Glomerular endothelial cell (primary cell): ENCODE data around the gene IFNL3. TPM values are rescaled to one million over a fixed set of nuclear protein-coding genes. Genes with fewer than 3 reads are reported as not detected.
"Not testable (repeated sequence)": the region's sequence is repeated elsewhere in the genome, so short reads cannot be mapped to it uniquely, and the experiment has no call there.

Experiments used
- DNase-seq: peaks from one replicate; pipeline ENCODE4 v3.0.0-alpha.2; 2011; ENCODE audit warnings: low read depth, low spot score; ENCODE audit errors: extremely low read depth
- total RNA-seq: library from RNA; depleted of rRNA; stranded (reverse); fragments of >200 nt; gene quantifications from 2 replicates; pipeline ENCODE4 v1.2.3, GENCODE V29; 2015

The IFNL3 gene
- total RNA-seq, 1 donor from 2014 or later = not detected

GRCh38 chr19:39253374-39254149, 8.8 kb upstream of the IFNL3 start:
- DNase-seq = no peak

DNA sequence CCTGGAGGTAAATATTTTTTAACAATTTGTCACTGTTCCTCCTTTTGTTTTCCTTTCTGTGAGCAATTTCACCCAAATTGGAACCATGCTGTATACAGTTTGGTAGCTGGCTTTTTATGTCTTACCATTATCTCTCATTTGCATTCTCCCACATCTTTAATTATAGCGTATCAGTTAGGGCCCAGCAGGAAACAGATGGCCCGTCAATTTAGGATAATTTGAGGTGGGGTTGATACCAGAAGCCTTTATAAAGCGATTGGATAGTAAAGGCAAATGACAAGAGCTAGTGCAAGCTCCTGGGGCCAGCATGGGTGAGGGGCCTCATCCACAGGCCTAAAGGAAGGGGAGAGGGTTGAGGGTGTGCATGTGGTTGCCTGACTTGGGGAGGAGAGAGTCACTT, 7.7 kb upstream of the IFNL3 start:
- no peak for DNase-seq

DNA sequence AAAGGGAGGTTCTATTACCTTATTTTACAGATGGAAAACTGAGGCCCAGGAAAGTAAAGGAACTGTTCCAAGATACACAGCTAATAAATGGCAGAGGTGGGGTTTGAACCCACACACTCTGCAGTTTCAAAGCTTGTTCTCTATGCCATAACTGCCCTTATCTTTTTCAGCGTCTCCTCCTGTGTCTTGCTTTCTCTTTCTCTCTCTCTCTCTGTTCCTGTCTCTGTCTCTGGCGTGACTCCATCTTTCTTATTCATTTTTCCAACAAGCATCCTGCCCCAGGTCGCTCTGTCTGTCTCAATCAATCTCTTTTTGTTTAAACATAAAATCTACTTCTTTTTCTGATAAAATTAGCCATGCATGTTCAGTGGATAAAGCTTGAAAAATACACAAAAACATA, 7.0 kb upstream of the IFNL3 start:
- no peak for DNase-seq

DNA sequence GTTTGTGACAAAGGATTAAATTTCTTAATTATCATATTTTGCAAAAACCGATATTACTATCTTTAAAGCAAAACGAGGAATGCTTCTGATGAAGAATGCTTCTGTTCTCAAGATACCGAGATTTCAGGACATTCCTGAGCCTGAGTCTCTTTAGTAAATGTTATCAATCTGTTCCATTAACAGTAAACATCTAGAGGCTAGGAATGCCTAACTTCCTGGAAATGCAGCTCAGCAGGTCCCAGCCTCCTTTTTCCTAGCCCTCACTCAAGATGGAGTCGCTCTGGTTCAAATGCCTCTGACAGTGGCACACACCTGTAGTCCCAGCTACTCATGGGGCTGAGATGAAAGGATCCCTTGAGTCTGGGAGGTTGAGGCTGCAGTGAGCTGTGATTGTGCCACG, 6.3 kb upstream of the IFNL3 start:
- no peak for DNase-seq

DNA sequence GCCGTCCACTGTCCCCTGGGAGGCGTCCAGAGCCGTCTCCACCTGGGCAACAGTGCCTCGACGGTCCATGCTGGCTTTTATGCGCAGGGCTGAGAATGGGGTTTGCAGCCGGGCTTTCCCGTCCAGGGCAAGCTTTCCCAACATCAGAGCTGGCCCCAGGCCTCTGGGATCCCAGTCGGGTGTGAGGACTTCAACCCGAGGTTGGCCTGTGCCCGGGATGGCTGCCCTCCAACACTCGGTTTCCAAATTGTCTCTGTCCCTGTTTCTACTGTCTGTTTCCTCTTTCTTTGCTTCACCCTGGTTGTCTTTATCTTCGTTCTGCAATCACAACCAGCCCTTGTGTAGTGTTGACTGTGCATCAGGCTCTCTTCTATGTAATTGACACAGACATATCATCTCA, 4.0 kb upstream of the IFNL3 start, which contains the start of gene IFNL4:
Gene IFNL4 (minus strand): TSS at position 51 of the 400 bp plus-strand sequence.
- DNase-seq = no peak

- DNase-seq = no peak
These were observed 3.2 kb upstream of the IFNL3 start for GRCh38 chr19:39247701-39248664.

GRCh38 chr19:39246951-39247669, 2.3 kb upstream of the IFNL3 start:
- no peak for DNase-seq

- DNase-seq = not testable (repeated sequence)
These were observed 360 bp upstream of the IFNL3 start for GRCh38 chr19:39245166-39245565.

DNA sequence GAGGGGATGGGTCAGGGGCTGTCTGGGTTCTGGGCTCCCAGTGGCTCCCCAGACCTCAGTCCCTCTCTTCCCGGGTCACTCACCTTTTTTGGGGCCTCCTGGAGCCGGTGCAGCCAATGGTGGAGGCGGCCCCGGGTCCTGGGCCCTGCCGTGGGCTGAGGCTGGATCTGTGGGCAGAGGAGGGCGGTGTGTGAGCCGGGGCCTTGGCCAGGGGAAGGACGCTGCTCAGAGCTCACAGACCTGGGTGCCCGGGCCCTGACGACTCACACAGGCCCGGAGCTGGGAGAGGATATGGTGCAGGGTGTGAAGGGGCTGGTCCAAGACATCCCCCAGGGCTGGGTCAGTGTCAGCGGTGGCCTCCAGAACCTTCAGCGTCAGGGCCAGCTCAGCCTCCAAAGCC, 1.1 kb downstream of the IFNL3 start:
- not testable (repeated sequence) for DNase-seq

DNA sequence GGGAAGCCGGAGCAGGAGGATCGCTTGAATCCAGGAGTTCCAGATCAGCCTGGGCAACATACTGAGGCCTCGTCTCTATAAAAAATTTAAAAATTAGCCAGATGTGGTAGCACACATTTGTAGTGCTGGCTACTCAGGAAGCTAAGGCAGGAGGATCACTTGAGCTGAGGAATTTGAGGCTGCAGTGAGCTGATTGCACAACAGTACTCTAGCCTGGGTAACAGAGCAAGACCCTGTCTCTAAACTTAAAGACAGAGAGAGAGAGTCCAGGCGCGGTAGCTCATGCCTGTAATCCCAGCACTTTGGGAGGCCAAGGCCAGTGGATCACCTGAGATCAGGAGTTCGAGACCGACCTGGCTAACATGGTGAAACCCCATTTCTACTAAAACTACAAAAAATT, 4.4 kb downstream of the IFNL3 start:
- DNase-seq = no peak

DNA sequence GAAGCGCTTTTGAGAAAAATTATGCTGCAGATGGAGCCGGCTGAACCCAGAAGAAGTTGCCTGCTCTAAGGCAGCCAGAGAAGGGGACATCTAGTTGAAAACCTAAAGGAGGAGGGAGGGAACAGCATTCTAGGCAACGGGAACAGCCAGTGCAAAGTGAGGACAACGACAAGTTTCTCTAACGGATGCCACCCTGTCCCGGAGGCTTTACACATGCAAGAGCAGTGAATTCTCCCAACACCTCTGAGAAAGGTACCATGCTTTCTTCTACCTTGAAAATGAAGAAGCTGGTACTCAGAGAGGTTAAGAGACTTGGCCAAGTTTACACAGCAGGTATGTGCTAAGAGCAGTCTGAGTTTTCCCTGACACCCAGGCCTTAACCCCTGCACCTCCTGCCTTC, 5.9 kb downstream of the IFNL3 start:
- DNase-seq = no peak

DNA sequence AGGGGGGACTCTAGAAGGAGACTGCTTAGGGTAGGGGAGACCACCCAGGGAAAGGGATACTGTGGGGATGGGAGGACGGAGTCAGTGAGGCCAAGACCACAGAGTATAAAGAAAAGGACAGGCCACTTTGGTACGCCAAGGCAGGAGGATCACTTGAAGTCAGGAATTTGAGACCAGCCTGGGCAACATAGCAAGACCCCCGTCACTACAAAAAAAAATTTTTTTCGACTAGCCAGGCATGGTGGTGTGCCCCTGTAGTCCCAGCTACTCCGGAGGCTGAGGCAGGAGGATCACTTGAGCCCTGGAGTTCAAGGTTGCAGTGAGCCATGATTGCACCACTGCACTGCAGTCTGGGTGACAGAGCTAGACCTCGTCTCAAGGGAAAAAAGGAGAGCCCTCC, 6.6 kb downstream of the IFNL3 start:
- no peak for DNase-seq

GRCh38 chr19:39237200-39238184, 7.3 kb downstream of the IFNL3 start:
- no peak for DNase-seq

GRCh38 chr19:39236527-39236926, 8.3 kb downstream of the IFNL3 start:
- DNase-seq = no peak

DNA sequence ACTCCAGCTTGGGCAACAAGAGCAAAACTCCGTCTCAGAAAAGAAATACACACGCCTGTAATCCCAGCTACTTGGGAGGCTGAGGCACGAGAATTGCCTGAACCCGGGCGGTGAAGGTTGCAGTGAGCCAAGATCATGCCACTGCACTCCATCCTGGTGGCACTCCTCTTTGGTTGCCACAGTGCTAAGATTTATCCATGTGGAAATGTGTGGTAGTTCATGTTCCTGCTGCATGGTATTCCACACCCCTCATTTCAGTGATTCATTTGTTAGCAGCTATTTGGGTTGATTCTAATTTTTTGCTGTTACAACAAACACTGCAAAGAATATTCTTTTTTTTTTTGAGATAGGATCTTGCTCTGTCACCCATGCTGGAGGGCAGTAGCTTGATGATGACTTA, 12.1 kb downstream of the IFNL3 start:
- no peak for DNase-seq

DNA sequence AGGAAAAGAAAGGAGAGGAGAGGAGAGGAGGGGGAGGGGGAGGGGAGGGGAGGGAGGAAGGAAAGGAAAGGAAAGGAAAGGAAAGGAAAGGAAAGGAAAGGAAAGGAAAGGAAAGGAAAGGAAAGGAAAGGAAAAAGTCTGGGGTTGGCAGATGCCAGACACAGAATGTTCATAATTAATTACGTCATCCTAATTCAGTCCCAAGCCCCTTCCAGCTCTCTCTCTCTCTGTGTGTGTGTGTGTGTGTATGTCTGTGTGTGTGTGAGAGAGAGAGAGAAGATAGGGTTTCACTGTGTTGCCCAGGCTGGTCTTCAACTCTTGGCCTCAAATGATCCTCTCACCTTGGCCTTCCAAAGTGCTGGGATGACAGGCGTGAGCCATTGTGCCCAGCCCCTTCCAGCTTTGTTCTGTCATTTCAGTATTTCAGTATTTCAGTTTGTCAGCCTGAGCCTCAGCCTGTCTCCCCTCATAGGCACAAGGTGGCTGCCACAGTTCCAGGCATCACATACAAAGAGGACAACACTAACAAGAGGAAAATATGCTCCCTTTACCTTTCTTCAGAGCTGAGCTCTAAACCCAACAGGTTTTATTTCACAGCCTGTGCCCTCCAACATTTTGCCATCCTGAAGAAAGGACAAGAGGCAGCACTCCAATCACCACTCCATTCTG, 14.6 kb downstream of the IFNL3 start:
- no peak for DNase-seq

GRCh38 chr19:39224910-39225309, 19.9 kb downstream of the IFNL3 start:
- DNase-seq = no peak

DNA sequence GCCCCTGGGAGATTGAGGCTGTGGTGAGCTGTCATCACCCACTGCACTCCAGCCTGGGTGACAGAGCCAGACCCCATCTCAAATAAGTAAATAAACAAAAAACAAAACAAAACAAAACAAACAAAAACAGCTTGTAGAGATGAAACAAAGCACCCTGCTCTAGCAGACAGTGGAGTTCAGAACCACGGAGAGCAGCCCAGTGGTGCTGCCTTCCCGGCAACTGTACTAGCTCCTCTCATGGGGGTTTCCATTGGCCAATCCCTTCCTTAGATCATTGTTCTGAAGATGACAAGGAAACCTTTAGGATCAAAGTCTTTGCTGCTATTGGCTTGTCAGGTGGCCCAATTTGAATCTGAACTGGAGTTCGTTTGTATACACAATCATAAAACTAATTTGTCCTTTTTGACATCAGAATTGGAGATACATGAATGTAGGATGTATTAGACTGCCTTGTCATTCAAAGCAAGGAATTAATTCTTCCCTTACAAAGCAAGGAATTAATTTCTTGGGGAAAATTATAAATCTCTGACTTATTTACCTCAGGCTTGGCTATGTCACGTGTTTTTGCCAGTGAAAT, 21.0 kb downstream of the IFNL3 start:
- no peak for DNase-seq

GRCh38 chr19:39219108-39219507, 25.7 kb downstream of the IFNL3 start:
- not testable (repeated sequence) for DNase-seq
